ENCODE measurements around the gene JAZF1.
A peak's percentile ranks its signal among the peaks of the same experiment; 100 is the strongest.
"Not testable (repeated sequence)": the region's sequence is repeated elsewhere in the genome, so short reads cannot be mapped to it uniquely, and the experiment has no call there.

The JAZF1 gene

GRCh38 chr7:27872356-27873275, 308.0 kb downstream of the JAZF1 start:
- DNase-seq (ENCODE audit: low spot score): no peak

GRCh38 chr7:27871866-27872265, 308.7 kb downstream of the JAZF1 start:
- DNase-seq (ENCODE audit: low spot score): no peak

DNA sequence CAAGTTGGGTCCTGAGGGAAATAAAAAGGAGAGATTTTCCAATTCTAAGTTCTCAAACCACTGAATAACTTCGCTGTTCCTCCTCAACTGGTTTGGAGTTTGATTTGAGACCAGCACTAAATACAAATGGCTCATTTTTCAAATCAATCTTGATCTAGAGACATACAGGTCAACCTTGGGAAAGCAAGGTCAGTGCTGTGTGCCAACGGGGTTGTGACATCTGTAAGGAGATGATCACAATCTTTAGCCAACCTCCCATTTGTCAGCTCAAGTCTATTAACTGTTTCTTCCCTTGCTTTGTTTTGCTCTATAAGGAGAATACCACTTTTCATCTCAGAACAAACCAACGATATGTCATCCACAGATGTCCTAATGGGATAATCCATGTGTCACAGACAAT, 309.5 kb downstream of the JAZF1 start:
- DNase-seq (ENCODE audit: low spot score): no peak

DNA sequence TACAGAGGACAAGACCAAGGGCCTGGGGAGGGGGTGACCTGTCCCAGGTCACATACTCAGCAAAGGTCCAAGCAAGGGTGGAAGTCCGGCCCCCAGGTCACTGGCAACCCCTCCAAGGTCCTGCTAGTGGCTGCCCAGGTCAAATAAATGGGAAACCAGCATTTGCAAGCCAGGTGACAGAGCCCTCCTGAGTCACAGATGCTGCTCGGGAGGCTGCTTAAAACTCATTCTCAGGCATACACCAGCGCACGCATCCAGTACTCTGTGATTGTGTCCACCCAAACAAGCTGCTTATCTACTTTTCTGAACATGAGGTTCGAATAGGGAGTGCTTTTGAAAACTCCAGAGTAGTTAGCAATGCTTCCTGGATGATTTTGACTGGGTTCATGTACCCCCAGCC, 310.0 kb downstream of the JAZF1 start:
- no peak for DNase-seq (ENCODE audit: low spot score)

DNA sequence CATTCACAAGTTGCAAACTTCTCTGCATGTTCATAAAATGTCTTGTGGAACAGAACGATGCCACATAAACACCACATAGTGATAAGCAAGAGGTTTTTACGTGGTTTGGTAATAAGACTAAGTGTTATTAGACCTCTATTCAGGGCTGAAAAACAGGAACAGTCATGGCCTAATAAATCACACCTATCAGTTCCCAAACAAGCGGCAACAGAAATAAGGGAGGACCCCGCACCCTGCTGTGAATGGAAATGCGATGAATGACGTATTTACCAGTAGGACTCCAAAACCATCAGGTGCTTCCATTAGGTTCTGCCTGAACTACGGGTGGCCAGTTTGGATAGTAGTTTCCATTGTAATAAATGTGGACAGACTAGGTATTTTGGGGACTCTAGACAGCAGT, 311.5 kb downstream of the JAZF1 start:
- DNase-seq (ENCODE audit: low spot score): no peak

- peak; percentile 38 for DNase-seq (ENCODE audit: low spot score)
These were observed 312.5 kb downstream of the JAZF1 start for GRCh38 chr7:27868131-27868550.

DNA sequence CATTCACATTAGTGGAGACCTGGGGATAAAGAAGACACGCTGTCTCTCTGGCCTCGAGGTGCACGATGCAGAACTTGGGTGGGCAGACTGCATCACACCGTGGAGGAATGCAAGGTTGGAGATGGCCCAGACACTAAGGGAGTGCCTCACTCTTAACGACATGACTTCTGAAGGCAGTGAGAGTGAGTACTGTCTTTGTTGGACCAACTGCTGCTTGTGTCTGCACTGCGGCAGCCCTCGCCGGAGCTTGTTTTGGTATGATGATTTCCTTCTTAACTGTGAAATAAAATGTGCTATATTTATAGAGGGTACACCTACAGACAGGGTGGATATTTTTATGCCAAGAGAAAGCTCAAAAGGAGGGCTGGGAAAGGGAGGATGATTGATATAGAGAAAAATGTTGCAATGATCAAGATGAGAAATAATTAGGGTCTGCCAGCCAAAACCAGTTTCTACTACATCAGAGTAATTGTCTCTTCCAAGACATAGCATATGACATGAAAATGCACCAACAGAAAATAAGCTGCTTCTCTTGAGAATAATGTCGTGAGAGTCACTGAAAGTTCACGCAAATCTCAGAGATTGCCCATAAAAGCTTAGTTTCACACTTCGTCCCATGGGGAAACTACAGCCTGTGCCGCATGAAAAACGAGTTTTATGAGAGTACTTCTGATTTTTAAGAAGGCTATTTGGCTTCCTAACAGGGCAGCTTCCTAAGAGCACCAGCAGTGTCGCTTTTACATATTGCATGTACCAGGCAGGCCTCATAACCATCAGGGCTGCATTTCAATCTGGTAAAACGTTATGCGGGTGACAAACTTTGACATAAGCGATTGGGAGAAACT, 313.5 kb downstream of the JAZF1 start:
- DNase-seq (ENCODE audit: low spot score): no peak

DNA sequence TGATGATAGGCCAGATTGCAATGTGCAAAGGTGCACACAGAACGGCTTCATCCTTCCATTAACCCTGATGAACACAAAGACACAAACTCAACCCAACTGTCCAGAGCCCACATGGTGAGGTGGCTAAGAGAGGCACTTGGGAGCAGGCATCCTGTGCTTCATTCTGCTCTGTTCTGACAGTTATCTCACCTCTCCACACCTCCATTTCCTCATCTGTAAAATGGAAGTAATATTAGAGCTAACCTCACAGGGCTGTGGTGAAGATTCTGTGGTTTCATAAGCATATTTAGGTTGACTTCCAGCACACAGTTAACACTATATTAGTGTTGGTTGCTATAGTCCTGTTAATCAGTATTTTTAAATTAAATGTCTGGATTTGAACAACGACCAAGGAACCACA, 314.3 kb downstream of the JAZF1 start:
- no peak for DNase-seq (ENCODE audit: low spot score)

DNA sequence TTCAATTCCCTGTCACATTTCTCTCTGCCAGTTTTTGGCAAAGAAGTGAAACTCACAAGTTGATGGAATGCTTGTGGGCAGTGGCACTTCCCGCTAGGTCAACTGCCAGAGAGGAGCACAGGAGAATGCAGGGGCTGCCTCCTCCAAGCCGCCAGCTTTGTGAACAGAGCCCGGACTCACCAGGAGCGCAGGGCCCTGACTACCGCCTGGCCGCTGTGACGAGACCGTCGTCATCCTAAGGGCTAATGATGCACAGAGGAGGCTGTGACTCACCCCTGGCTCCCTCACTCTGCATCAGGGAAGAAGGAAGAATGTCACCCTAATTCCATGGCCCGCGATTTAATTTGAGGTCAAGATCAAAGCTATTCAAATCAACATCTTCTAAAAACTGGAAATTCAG, 316.7 kb downstream of the JAZF1 start:
- DNase-seq (ENCODE audit: low spot score): no peak

- DNase-seq (ENCODE audit: low spot score): no peak
These were observed 318.8 kb downstream of the JAZF1 start for GRCh38 chr7:27861747-27862146.

- no peak for DNase-seq (ENCODE audit: low spot score)
These were observed 319.8 kb downstream of the JAZF1 start for GRCh38 chr7:27860800-27861199.

- DNase-seq (ENCODE audit: low spot score): not testable (repeated sequence)
These were observed 323.7 kb downstream of the JAZF1 start for GRCh38 chr7:27856703-27857485.

DNA sequence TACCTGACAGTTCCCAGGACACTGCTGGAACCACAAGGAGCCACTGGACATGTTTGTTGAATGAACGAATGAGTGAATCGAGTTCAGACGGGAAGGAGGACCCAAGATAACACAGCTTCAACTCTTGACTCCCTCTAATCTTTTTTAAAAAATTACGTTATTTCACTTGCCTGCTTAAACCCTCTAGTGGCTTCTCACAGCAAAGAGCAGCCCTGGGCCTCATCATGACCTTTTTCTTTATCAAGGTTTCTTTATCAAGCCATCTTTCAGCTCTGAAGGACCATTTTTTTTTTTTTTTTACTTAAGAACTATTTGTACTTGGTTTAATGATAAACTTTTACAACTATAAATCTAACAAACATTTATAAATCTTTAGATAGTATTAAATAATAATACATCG, 330.1 kb downstream of the JAZF1 start:
- no peak for DNase-seq (ENCODE audit: low spot score)

DNA sequence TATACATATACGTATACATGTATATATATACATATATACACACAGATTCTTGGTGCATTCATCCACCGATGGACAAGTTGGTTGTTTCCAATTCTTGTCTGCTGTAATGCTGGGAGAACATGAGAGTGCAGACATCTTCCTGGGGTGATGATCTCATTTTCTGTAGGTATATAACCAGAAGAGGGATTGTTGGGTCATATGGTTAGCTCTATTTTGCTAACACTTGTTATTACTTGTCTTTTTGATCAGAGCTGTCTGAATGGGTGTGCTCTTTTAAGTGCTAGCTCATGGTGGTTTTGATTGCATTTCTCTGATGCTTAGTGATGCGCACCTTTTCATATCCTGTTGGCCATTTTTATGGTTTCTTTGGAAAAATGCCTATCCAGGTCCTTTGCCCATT, 334.2 kb downstream of the JAZF1 start:
- DNase-seq (ENCODE audit: low spot score): no peak

DNA sequence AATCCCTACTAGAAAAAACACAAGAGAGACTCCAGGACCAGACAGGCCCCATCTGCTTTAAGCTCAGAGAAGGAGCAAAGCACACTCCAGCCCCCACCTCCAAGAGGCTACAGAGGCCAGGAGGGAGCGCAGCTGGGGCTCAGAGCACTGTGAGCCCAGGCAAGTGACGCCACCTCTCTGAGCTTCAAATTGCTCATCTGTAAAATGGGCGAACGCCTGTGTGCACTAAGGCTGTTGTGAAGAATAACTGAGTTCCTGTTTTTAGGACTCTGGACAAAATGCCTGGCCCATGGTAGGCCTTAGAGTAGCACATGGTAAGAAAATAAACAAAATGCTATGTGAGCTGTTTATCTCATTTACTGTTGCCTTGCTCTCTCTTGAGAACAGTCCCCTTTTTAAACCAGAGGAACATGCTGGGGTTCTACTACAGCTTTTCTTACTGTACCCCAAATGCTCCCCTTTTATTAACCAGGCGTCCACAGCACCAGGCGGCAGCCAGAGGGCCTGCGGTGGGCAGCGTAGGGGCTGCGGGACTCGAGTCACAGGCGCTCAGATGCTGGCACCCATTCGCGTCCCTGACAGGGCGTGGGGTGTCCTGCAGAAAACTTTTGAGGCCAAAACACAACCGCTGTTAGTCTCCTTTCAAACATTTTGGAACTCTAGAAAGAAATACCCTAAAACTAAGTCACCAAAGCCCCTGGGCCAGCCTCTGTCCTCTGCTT, 336.9 kb downstream of the JAZF1 start:
- DNase-seq (ENCODE audit: low spot score): no peak

DNA sequence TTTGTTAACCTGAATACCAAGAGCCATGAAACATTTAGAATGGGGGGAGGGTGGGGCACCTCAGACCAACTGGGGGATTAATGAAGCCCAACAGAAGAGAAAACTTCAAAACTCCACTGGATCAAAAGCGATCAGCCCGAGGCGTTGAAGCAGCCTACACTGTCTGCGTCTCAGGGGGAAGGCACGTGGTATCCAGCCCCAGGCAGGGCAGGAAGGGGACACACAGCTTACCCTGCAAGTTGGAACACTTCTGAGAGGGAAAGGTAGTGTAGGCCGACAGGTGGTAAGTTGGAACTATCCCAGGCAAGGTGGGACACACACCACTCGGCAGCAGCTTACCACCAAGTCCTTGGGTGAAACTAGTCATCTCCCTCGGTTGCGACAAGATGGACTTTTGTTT, 337.7 kb downstream of the JAZF1 start:
- DNase-seq (ENCODE audit: low spot score): no peak

DNA sequence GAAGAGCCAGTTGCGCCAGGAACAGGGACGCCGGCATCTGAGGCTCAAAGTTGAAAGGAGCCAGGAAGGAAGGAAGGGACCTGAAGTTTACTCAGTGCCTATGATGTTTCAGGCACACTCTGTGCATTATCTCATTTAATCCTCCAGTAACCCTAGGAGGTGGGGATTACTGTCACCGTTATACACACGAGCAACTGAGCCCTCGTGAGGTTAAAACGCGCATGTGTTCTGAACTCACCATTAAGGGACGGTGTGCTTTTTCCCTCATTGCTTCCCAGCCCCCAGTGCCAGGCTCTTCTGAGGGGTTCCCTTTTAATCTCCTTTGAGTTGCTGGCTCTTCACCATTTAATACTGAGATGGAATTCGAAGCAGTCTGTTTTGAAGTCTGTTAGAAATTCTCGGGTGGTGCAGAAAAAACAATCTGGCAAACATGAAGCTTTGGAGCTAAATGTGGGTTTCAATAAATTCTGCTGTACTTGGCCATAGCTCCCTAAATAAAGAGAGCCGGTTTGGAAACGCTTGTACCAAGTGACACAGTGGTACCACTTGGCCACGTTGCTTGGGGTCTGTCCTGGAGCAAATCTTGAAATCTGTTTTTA, 338.4 kb downstream of the JAZF1 start:
- DNase-seq (ENCODE audit: low spot score): peak; percentile 33

DNA sequence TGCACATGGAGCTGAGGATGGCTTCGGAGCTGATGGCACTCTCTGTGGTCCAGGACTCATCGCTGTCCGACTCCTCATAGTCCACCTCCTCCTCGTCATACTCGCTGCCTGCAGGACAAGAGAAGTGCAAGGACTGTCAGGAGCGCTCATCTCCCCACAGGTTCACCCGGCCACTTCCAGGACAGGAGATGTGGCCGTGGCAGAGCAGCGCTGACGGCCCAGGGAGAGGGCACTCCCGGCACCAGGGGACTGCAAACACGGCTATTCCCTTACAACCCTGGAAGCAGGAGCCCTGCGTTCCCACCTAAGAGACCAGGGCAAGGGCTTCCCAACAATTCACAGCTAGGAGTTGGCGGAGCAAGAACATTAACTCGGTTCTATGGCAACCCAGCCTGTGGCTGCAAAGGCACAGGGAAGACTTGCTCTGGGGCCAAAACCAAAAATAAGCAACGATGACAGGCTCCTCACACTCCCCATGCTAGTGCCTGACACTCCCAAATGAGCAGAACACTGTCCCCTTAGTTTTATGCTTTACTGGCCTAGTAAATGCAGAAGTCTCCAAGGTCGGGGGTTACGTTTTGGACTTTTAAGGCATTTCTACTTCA, 339.7 kb downstream of the JAZF1 start:
- no peak for DNase-seq (ENCODE audit: low spot score)

DNA sequence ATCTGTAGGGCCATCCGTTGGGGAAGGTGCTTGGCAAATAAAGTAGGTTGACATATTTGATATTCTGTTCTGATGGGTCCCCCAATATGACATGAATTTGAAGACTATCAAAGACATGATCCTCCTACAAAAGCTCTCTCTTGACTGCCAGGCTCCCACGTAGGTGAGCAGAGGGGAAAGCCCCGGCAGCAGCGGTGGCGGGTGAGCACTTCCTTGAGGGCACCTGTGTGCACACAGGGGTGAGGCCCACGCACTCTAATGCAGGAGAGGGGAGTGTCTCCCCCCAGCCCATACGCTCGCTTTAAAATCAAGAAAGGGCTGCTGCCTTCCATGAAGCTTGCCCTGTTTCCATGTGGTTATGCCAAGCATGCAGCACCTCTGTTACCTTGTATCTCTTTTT, 340.3 kb downstream of the JAZF1 start:
- no peak for DNase-seq (ENCODE audit: low spot score)

DNA sequence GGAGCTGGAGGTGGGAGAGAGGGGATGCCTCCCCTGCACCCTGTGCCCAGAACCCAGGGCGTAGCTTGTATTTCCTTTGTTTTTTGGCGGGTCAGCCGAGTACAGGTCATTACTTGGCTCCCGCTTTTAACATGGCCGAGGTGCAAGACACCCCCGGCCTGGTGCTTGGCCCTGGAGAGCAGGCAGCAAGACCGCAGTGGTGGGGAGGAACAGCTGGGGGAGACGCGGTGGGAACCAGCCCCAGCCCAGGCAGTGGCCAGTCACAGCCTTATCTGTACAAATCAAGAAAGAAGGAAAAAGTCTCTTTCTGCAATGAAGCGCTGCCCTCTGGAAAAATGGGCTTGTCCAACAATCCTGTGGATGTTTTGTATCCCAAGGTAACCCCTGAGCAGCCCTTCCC, 341.5 kb downstream of the JAZF1 start:
- DNase-seq (ENCODE audit: low spot score): no peak

GRCh38 chr7:27836536-27836935, 344.1 kb downstream of the JAZF1 start:
- DNase-seq (ENCODE audit: low spot score): no peak

Measured in AG20443 (cell line).